Body of pancreas (tissue), 4 donors: ENCODE data around the gene ERC2.

ENCODE experiments used
- POLR2A ChIP-seq, 3 donors: fragments of 450-650 bp; IDR thresholded peaks; one replicate each; pipeline ENCODE4 v1.6.1; 2016; ENCODE audit warnings: antibody characterized with exemption in 3 of 3, mild to moderate bottlenecking in 2 of 3
- TF ChIP-seq, protein P1 (sequence below), 7 experiments: fragments of 450-650 bp in 4 of 7; fragments of 200-600 bp in 3 of 7; sonication (generic) in 3 of 7; IDR thresholded peaks; one replicate each; pipeline ENCODE4 v1.5.1; 2016 to 2019; ENCODE audit warnings: antibody characterized with exemption in 7 of 7

- TF ChIP-seq, protein P1, sequence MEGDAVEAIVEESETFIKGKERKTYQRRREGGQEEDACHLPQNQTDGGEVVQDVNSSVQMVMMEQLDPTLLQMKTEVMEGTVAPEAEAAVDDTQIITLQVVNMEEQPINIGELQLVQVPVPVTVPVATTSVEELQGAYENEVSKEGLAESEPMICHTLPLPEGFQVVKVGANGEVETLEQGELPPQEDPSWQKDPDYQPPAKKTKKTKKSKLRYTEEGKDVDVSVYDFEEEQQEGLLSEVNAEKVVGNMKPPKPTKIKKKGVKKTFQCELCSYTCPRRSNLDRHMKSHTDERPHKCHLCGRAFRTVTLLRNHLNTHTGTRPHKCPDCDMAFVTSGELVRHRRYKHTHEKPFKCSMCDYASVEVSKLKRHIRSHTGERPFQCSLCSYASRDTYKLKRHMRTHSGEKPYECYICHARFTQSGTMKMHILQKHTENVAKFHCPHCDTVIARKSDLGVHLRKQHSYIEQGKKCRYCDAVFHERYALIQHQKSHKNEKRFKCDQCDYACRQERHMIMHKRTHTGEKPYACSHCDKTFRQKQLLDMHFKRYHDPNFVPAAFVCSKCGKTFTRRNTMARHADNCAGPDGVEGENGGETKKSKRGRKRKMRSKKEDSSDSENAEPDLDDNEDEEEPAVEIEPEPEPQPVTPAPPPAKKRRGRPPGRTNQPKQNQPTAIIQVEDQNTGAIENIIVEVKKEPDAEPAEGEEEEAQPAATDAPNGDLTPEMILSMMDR (IDR thresholded peaks at IDR 0.05), result no peak
- no peak for TF ChIP-seq POLR2A (IDR thresholded peaks at IDR 0.05)
Observed at GRCh38 chr3:56248021-56248420, 220.2 kb downstream of the ERC2 start.
